H1 (cell line): ENCODE measurements around the gene FAM50A. TPM values are rescaled to one million over a fixed set of nuclear protein-coding genes. Genes with fewer than 3 reads are reported as not detected.

ENCODE experiments used
- NRF1 ChIP-seq: IDR thresholded peaks from 2 replicates; pipeline ENCODE4 v1.6.1; 2011; ENCODE audit warnings: mild to moderate bottlenecking, low read depth, low read length, improper control_type of control experiment
- RFX5 ChIP-seq: IDR thresholded peaks from 2 replicates; pipeline ENCODE4 v1.6.1; 2011; ENCODE audit warnings: low read depth, low read length, improper control_type of control experiment, borderline replicate concordance
- polyA plus RNA-seq, 7 experiments: library from polyadenylated mRNA; depleted of rRNA in 3 of 7; stranded (reverse) in 5 of 7; unstranded in 2 of 7; fragments of >200 nt in 5 of 7; fragments of 200-250 nt in 2 of 7; gene quantifications; 1 replicate in 5 of 7; 2 replicates in 1 of 7; 4 replicates in 1 of 7; pipeline versions ENCODE4 v1.2.1 to v1.2.3, GENCODE V29; 2011 to 2013; ENCODE audit warnings: missing spikeins in 2 of 7, mixed read lengths in 2 of 7
- total RNA-seq: library from RNA; stranded (reverse); fragmentation: NEBNext Ultra II Directional; extraction: Animal tissue kit (Norgen Biotek cat#: 25700); gene quantifications from 2 replicates; pipeline ENCODE4 v1.2.1, GENCODE V29; 2021

The FAM50A gene
- total and polyA plus RNA-seq, 2 of the 8 experiments (the other 6 are each of a cell fraction or from before 2014, with no cell fraction given), result 30.7 to 48.7 TPM

DNA sequence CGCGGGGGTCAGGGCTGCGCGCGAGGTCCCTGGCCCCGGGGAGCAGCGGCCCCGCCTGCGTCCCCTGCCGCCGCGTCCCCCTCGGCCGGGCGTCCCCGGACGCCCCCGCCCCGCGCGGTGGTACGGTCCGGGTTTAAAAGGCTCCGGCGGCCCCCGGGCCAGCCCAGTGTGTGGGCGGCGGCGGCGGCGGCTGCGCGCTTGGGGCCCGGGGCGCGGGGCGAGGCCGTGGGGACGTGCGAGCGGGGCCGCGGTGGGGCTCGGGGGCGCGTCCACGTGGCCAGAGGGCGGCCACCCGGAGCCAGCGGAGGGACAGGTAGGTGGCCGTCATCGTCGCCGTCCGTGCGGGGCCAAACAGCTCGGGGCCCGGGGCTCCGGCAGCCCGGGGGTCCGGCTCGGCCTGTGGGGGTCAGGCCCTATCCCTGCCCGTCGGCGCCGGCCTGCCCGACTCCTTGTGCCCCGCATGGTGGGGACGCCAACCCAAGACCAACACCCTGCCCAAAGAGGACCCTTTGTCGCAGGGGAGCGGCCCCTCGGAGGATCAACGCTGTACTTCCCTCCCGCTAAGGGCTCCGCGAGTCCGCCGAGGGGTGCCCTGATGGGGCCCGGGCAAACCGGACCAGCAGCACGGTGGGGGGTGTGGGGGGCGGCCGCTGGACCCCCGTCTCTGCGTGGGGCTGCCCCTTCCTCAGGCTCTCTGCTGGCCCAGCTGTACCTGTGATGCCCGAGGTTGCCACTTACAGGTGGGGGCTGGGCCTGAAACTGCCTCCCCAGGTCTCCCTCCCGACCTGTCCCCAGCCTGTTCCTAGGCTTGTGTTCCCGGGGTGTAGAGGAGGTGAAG, 14.4 kb downstream of the FAM50A start, which contains the start of gene PLXNA3 (continued):
- no peak for TF ChIP-seq NRF1
- TF ChIP-seq RFX5, result no peak
- TF ChIP-seq, all 59 proteins: peak for 8
